Smooth muscle cell (in vitro differentiated cells): Measurements from ENCODE around the gene IL20RB. TPM values are rescaled to one million over a fixed set of nuclear protein-coding genes. Genes with fewer than 3 reads are reported as not detected.

Experiments used
- DNase-seq: peaks from one replicate; lab custom pipeline; 2025; ENCODE audit not compliant: unreplicated experiment; lab: John Stamatoyannopoulos, UW
- H2AFZ ChIP-seq: fragments of 200-600 bp; sonication (generic); 2 replicates; pipeline ENCODE4 v1.6.0; 2016; ENCODE audit warnings: antibody characterized with exemption, low read depth, mild to moderate bottlenecking
- H3F3A ChIP-seq: fragments of 200-600 bp; sonication (generic); 2 replicates; pipeline ENCODE4 v1.6.0; 2017; ENCODE audit warnings: antibody characterized with exemption, low read depth
- H3K27ac ChIP-seq: fragments of 200-600 bp; sonication (generic); 2 replicates; pipeline ENCODE4 v1.5.1; 2016; ENCODE audit warnings: low read depth, mild to moderate bottlenecking
- H3K27me3 ChIP-seq: fragments of 200-600 bp; sonication (generic); 2 replicates; pipeline ENCODE4 v1.6.1; 2016; ENCODE audit warnings: low read depth, mild to moderate bottlenecking
- H3K36me3 ChIP-seq: fragments of 200-600 bp; sonication (generic); 2 replicates; pipeline ENCODE4 v1.5.1; 2016; ENCODE audit warnings: low read depth
- H3K4me1 ChIP-seq: fragments of 200-600 bp; sonication (generic); 2 replicates; pipeline ENCODE4 v1.5.1; 2016; ENCODE audit warnings: low read depth
- H3K4me2 ChIP-seq: fragments of 200-600 bp; sonication (generic); 2 replicates; pipeline ENCODE4 v1.6.0; 2016; ENCODE audit warnings: mild to moderate bottlenecking
- H3K4me3 ChIP-seq: fragments of 200-600 bp; sonication (generic); 2 replicates; pipeline ENCODE4 v1.5.1; 2016; ENCODE audit warnings: mild to moderate bottlenecking
- H3K79me2 ChIP-seq: fragments of 200-600 bp; sonication (generic); 2 replicates; pipeline ENCODE4 v1.6.0; 2016; ENCODE audit warnings: low read depth, mild to moderate bottlenecking
- H3K9ac ChIP-seq: fragments of 200-600 bp; sonication (generic); 2 replicates; pipeline ENCODE4 v1.6.0; 2016; ENCODE audit warnings: low read depth
- H3K9me3 ChIP-seq: fragments of 200-600 bp; sonication (generic); replicated peaks from 2 replicates; pipeline ENCODE4 v1.5.1; 2016; ENCODE audit warnings: low read depth
- H4K20me1 ChIP-seq: fragments of 200-600 bp; sonication (generic); 2 replicates; pipeline ENCODE4 v1.6.0; 2016; ENCODE audit warnings: low read depth
- CTCF ChIP-seq: fragments of 200-600 bp; sonication (generic); IDR thresholded peaks from 2 replicates; pipeline ENCODE4 v1.5.1; 2017; ENCODE audit warnings: borderline replicate concordance, mild to moderate bottlenecking, antibody characterized with exemption; ENCODE audit not compliant: insufficient read depth, poor library complexity, severe bottlenecking
- WGBS: methylation state at CpG from one replicate; pipeline ENCODE4 v1.1.7; 2016; ENCODE audit warnings: low lambda C conversion rate; 5-methylcytosine and 5-hydroxymethylcytosine counted together
- polyA plus RNA-seq: library from polyadenylated mRNA; unstranded; fragments of >200 nt; fragmentation: Nextera tagmentation; extraction: Ambion mirVana; gene quantifications from 2 replicates; pipeline ENCODE4 v1.2.1, GENCODE V29; 2016
- total RNA-seq: library from RNA; depleted of rRNA; stranded (reverse); fragments of >200 nt; gene quantifications from 2 replicates; pipeline ENCODE4 v1.2.3, GENCODE V29; 2014

Gene IL20RB
- total RNA-seq (0.31 and 1.7 TPM in 2 replicates), polyA plus RNA-seq (1.7 and 3.1 TPM in 2 replicates)

GRCh38 chr3:136957751-136958288, at the start of gene IL20RB:
TSS of gene IL20RB (plus strand) at chr3:136957983. CDS start at chr3:136958114, 131 bp downstream.
- H3F3A ChIP-seq = no peaks in the 10 kb centered on the region
- WGBS = 74% methylated on average over 7 of the region's 7 CpGs
- H3K4me1 ChIP-seq = peaks cover 10% of the 10 kb centered on the region
- H3K4me3 ChIP-seq = no peak within 1 kb of the TSS
- no peaks in the 10 kb centered on the region for H3K27me3 ChIP-seq
- no peaks in the 10 kb centered on the region for H4K20me1 ChIP-seq
- DNase-seq = no peak
- no peaks in the 10 kb centered on the region for H3K9me3 ChIP-seq
- no peaks in the 10 kb centered on the region for H3K79me2 ChIP-seq
- no peak within 1 kb of the TSS for H3K27ac ChIP-seq
- no peak within 1 kb of the TSS for H2AFZ ChIP-seq
- no peak for TF ChIP-seq CTCF
- no peak within 1 kb of the TSS for H3K9ac ChIP-seq
- H3K36me3 ChIP-seq = no peaks in the 10 kb centered on the region
- no peak within 1 kb of the TSS for H3K4me2 ChIP-seq

GRCh38 chr3:136908297-136908696, 49.5 kb upstream of the IL20RB start:
- H3K9me3 ChIP-seq = peaks cover 8% of the 10 kb centered on the region
- H4K20me1 ChIP-seq = peaks cover 73% of the 10 kb centered on the region
- no peaks in the 10 kb centered on the region for H3K27me3 ChIP-seq
- H3K4me2 ChIP-seq = no peak overlapping the region
- no peak overlapping the region for H3K9ac ChIP-seq
- TF ChIP-seq CTCF = no peak
- 96% methylated on average over 2 of the region's 2 CpGs for WGBS
- H3K27ac ChIP-seq = no peak overlapping the region
- H3K36me3 ChIP-seq = peaks cover 3% of the 10 kb centered on the region
- peaks cover 100% of the 10 kb centered on the region for H3K79me2 ChIP-seq
- no peak overlapping the region for H3K4me3 ChIP-seq
- DNase-seq = no peak
- no peak overlapping the region for H2AFZ ChIP-seq
- H3K4me1 ChIP-seq = no peaks in the 10 kb centered on the region
- H3F3A ChIP-seq = no peaks in the 10 kb centered on the region

GRCh38 chr3:136909187-136909586, 48.6 kb upstream of the IL20RB start:
- no peak overlapping the region for H2AFZ ChIP-seq
- H3K79me2 ChIP-seq = peaks cover 100% of the 10 kb centered on the region
- no peak overlapping the region for H3K27ac ChIP-seq
- H3K9me3 ChIP-seq = peaks cover 6% of the 10 kb centered on the region
- no peaks in the 10 kb centered on the region for H3K4me1 ChIP-seq
- H3K4me2 ChIP-seq = no peak overlapping the region
- no peak for TF ChIP-seq CTCF
- H3K27me3 ChIP-seq = no peaks in the 10 kb centered on the region
- no peak overlapping the region for H3K4me3 ChIP-seq
- H3K36me3 ChIP-seq = no peaks in the 10 kb centered on the region
- DNase-seq = no peak
- WGBS = 86% methylated on average over 4 of the region's 4 CpGs
- no peak overlapping the region for H3K9ac ChIP-seq
- no peaks in the 10 kb centered on the region for H3F3A ChIP-seq
- H4K20me1 ChIP-seq = peaks cover 79% of the 10 kb centered on the region

DNA sequence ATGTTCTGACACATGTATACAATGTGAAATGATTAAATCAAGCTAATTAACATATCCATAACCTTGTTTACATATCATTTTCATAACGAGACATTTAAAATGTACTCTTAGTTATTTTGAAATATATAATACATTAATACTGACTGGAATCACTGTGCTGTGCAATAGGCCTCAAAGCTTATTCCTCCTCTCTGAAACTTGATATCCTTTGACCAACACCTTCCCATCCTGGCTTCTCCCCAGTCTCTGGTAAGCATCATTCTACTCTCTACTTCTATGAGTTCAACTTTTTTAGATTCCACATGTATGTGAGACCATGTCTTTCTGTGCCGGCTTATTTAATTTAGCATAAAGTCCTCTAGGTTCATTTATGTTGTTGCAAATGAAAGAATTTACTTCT, 47.1 kb upstream of the IL20RB start:
- H3K36me3 ChIP-seq = no peaks in the 10 kb centered on the region
- H3K4me3 ChIP-seq = no peak overlapping the region
- H3K27me3 ChIP-seq = no peaks in the 10 kb centered on the region
- no peaks in the 10 kb centered on the region for H3F3A ChIP-seq
- 92% methylated on average over 2 of the region's 2 CpGs for WGBS
- no peaks in the 10 kb centered on the region for H3K9me3 ChIP-seq
- H4K20me1 ChIP-seq = peaks cover 82% of the 10 kb centered on the region
- DNase-seq = no peak
- no peaks in the 10 kb centered on the region for H3K4me1 ChIP-seq
- H3K9ac ChIP-seq = no peak overlapping the region
- TF ChIP-seq CTCF = no peak
- H3K27ac ChIP-seq = no peak overlapping the region
- peaks cover 100% of the 10 kb centered on the region for H3K79me2 ChIP-seq
- no peak overlapping the region for H3K4me2 ChIP-seq
- H2AFZ ChIP-seq = no peak overlapping the region
